GM19328 (cell line): Measurements from ENCODE around the gene MED13L.

Experiments
- ATAC-seq: cut with Tn5 transposase; IDR thresholded peaks from one replicate; pipeline ENCODE4 v1.9.1; 2021; ENCODE audit warnings: mild to moderate bottlenecking, moderate library complexity; ENCODE audit not compliant: unreplicated experiment

The MED13L gene

DNA sequence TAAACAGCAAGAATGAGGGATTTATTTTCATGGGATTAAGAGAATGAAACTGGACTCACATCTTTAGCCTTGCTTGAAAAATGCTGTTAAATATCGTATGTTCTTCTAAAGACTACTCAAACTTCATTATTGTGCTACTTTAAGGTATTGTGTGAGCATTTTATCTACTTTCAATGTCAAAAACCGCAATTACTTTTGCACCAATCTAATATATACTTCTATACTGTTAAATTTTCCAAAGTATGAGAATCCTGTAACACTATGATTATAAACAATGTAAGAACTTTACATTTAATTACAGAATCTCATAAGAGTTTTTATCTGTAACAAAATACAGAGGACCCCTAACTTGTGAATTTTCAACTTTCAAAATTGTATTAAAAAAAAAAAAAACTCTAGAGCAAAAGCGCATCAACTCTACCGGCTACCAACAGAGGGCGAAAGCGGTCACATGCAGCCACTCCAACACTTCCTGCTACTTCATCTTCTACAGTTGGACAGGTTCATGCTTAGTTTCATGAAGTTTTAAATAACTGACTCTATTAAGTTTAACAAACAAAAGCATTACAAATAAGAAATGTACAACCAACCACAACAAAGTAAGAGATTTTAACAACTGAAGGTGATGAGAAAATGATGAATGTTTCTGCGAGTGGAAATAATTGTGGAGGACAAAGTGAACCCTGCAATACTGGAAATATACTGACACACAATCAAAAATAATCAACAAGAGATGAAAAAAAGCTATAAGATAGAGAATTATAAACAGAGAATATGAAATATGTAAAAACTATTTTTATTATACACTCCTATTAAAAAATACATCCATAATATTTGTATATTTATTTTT is 210.9 kb downstream of the MED13L start:
- no peak for ATAC-seq

DNA sequence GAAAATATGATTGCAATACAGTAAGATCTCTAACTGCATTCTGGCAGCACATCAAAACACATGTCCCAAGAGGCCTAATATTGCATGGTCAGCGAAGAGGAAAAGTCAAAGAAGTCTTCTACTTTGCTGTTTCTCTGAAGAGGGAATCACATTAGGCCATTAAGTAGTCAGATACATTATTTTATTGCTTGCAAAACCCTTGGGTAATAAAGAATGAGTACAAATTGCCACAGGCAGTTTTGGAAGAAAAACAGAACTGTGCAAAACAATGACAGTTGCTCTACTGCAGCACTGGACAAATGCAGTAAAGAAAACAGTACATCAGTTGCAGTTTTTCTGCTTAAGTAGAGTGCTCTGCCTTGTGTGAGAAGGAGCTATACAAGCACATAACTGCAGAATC is 211.9 kb downstream of the MED13L start:
- no peak for ATAC-seq

- ATAC-seq = no peak
Measured at GRCh38 chr12:116064493-116064892, 213.0 kb downstream of the MED13L start.

DNA sequence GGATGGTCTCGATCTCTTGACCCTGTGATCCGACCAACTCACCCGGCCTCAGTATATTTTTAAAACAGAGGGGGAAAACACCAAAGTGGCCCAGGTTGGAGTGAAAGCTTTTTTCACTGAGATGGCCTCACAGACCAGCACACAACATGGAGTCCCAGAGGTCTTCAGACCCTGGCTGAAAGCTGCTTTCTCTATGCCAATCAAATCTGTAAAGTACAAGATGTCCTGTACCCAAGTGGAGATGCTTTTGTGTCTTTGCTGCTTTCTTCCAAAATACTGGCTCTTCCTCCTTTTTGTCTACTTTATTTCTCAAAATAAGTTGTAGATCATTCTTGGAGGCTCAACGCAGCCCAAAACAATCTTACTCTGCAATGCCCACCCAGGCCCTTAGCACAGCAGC is 214.8 kb downstream of the MED13L start:
- ATAC-seq = no peak

- ATAC-seq = no peak
Measured at GRCh38 chr12:116060764-116061163, 216.7 kb downstream of the MED13L start.

GRCh38 chr12:116059904-116060303 is 217.6 kb downstream of the MED13L start:
- ATAC-seq = no peak

GRCh38 chr12:116058574-116058973 is 218.9 kb downstream of the MED13L start:
- ATAC-seq = no peak

DNA sequence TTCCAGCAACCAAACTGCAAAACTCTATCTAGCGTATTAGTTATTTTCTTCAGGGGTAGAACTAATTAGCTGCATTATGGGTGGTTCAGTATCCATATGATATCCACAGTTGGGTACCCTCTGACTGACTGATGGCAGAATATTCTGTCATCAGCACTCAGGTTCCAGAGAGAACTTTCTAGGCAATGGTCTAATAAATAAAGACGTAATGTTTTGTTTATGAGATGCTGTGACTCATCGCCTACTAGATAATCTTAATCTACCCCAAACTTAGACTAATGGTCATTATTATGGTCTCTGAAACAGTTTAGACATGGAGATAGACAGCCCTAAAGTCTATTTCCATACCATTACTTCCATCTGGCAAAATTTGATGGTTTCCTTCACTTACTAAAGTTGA is 220.1 kb downstream of the MED13L start:
- ATAC-seq = no peak

DNA sequence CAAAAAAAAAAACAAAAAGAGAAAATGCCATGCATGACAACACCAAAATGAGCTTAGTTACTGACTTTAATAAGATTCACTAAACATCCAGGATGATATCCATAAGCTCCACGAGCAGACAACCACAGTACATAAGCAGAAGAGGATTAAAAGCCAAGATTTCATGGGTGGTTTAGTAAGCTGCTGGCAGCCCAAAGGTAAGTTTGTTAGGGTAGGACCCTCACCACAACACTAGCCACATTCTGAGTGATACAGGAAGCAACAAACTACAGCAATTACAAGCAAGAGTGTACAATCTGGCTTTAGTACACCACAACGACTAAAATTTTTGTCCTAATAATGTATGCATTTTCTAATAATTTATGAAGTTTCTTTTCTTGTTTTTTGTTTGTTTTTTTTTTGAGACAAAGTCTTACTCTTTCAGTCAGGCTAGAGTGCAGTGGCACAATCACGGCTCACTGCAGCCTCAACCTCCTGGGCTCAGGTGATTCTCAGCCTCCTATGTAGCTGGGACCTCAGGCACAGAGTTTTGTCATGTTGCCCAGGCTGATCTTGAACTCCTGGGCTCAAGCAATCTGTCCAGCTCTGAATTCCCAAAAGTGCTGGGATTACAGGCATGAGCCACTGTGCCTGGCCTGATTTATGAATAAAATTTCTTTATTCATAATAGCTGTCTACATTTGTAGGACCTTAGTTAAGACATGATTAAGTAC is 221.4 kb downstream of the MED13L start:
- ATAC-seq = no peak

- no peak for ATAC-seq
Measured at GRCh38 chr12:116054280-116054679, 223.2 kb downstream of the MED13L start.

DNA sequence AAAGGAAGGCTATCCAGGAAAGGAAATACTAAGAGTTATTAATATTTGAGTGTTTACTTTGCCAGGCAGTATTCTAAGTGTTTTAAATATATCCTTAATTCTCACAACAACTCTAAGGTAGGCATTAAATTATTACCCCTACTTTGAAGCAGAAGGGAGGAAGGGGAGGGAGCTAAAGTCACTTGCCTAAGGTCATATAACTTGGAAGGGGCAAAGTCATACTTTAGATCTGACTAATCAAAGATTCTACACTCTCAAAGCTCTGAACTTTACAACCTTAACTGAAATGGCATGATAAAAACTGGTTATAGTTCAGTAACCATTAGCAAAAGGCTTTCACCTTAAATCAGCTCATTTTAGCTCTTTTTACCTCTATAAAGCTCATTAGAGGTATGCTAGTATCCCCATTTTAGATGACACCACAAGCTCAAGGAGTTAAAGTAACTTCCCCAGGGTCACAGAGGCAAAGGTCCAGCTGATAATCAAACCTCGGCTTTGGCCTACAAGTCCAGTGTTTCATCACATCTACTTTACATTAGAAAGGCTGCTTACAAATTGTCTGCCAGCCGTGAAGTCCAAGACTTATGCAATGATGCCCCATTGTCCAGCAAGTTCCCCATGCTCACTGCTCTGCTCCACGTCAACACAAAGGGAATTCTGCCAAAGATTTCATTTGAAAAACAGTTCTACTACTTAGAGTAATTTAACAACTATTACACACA is 223.9 kb downstream of the MED13L start:
- ATAC-seq = no peak

DNA sequence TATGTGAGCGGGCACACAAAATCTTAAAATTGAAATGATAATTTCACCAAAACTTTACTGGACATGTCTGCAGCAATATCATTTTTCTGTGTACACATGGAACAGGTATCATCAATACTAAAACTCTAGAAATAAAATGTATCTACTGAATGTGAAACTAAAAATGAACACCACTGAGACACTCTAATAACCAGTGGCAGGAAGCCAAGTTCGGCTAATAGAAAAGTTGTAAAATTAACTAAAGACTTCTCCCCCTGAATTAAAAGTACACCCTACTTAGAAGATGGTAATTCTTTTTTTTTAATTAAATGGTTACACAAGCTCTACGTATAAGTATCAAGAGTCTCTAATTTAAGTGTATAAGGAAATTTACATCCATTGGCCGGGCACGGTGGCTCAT is 227.2 kb downstream of the MED13L start:
- ATAC-seq = no peak

DNA sequence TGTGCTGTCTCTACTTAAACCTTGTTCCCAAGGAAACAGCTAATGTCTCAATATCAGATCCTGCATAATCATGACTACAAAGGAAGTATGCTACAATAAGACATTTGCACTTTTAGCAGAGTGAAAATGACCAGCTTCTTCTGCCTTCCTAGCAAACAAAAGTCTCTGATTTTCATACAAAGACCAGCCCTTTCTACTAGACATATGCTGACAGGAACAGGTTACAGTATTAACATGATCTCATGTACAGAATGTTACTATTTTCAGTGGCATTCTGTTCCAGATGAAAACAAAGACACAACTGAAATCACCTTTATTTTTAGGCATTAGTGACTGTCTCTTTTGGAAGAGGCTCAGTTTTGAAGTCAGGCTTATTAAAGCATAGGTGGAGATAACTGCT is 228.6 kb downstream of the MED13L start:
- no peak for ATAC-seq

DNA sequence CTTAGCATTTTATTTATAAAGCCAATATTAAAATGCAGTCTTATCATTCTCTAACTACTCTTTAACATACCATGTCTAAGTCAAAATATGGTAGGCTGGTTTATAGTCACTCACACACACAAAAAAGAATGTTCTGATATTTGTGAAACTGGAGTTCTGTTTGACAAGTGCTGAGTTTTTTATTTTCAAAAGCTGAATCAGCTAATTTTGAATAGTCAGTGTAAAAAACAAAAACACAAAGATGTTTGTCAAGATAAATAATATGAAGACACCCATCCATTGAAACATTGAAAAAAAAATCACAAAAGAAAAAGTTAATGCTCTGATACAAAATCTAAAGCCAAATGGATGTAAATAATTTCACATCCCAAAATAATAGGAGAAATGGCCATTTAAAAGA is 231.5 kb downstream of the MED13L start:
- ATAC-seq = no peak

DNA sequence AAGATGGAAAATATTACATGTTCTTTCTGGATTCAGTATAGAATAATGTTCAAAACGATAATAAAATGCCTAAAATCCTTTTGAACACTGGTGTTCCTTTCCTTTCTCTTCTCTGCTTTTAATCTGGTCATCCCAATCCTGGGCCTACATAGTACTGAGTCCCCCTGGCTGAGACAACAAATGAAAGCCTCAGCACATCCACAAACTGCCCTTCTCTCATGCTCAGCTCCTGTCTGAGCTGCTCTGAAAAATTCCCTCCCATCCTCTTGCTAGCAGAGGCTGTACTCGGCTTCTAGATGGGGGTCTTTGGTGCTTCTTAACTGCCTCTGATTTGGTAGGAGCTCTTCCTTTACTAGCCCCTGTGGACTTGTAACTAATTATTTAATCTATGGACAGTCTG is 232.3 kb downstream of the MED13L start:
- ATAC-seq = no peak

DNA sequence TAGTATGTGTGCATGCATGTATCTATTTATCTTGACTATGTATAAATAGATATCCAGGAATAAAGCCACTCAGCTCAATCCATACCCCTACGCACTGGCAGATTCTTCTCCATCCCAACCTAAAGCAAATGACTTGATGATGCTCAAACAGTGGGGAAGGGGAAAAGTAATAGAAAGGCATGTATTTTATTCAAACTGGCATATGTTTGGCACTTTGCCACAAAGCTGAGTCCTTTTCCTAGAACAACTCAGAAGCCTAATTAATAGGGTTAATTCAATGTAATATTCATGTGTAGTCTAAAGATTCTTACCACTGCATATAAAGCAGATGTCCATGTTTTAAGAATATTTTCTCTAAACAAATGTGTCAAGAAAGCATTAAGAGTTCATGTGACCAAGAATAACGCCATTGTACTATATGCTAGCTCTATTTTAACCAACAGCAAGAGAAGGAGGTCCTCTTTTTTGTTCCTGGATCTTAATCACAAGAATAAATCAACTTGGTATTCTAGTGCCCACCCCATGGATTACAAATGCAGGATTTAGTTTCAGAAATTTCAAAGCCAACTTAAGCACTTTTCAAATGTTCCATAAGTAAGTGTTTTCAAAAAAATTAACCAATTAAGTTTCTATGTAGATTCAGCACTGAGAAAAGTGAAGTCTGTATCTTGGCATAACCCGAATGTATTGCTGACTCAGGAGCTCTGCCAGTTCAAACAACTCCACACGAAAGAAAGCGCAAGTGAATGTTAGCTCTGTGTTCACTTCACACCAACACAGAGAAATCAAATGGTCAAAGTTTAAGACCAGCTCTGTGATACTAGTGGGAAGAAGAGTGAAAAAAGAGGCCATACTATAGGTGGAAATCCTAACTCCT is 233.6 kb downstream of the MED13L start:
- no peak for ATAC-seq

DNA sequence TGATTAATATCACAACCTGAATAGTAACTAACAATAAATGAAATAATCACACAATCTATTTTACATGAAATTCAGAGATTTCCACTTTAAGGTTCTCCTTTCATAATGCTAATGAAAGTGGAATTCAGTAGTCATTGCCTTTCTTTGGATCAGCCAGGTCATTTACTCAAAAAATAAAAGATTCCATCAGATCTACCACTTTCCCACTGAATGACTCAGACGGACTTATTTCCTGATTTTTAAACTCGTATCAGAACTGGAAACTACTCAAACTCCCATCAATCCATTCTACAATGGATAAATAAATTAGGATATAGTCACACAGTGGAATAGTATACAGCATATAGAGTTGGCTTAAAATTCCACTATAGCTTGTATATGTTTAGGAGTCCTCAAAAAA is 237.1 kb downstream of the MED13L start:
- no peak for ATAC-seq

DNA sequence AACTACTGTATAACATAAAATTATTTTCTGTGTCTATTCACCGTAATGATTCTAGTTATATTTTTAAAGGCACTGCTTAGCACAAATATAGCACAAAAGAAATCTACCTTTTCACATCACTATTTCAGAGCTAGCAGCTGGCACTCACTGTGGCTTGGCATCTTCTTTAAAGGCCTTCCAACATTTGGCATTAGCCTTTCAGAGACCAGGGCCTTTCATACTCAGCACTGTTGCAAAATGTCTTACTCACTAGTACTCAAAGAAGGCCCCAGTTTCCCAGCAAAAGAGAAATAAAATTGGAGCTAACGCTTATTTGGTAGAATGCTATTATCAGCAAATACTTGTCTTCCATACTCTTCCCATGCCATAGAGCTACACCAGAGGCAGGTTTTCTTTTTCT is 238.4 kb downstream of the MED13L start:
- ATAC-seq = no peak

DNA sequence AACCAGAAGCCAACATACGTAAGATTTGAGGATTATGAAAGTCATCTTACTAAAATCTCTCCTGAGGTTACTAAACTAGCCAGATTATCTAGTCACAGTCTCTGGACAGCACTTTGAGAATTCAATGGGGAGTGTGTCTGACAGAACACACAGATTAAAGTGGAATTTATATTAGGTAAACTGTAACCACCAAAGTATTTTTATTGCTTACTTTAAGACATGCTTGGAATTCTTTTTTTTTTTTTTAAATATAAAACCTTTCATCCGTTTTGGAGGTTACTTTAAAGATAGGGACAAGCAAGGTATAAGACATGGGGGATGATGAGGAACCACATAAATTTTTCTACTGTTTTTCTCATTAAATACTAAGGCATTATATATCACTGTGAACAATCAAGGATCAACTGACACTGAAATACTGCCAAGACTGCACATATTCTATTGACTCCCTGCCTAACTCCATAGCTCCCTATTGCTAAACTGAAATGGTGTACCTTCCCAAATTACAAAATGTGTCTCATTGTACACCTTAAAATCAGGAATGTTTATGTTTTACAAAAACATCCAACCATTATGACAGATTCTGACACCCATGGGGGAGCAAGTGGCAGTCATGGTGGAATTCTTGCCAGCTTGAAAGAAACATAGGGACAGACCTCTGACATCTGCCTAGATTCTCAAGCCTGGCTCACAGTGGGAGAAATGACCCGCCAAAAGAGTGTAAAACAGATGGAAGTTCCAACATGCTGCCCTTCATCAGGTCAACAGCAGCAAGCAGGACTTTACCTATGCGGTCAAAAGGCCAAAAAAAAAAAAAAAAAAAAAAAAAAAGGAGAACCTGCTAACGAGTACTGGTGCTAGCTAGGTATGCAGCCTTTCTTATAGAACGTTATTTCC is 239.3 kb downstream of the MED13L start:
- ATAC-seq = no peak

GRCh38 chr12:116033765-116034164 is 243.7 kb downstream of the MED13L start:
- no peak for ATAC-seq
